ENCODE measurements around the gene PRKCE. TPM values are rescaled to one million over a fixed set of nuclear protein-coding genes. Genes with fewer than 3 reads are reported as not detected.

Gene PRKCE
- total RNA-seq, 2 experiments from 2014 or later = 6.1 to 8.0 TPM

GRCh38 chr2:46165916-46166315 is 514.4 kb downstream of the PRKCE start:
- Mint-ChIP-seq H3K4me1 (no peaks in the 10 kb centered on the region), H3K27me3 (no peaks in the 10 kb centered on the region), H3K36me3 (peaks cover 3% of the 10 kb centered on the region), H3K4me3 (no peak overlapping the region), H3K9me3 (no peaks in the 10 kb centered on the region), H3K27ac (no peak overlapping the region)
- no peak for DNase-seq

- H3K27ac Mint-ChIP-seq = no peak overlapping the region
- no peak for DNase-seq
- H3K4me3 Mint-ChIP-seq = no peak overlapping the region
- H3K4me1 Mint-ChIP-seq = no peaks in the 10 kb centered on the region
- H3K36me3 Mint-ChIP-seq = peaks cover 1% of the 10 kb centered on the region
- H3K9me3 Mint-ChIP-seq = no peaks in the 10 kb centered on the region
- no peaks in the 10 kb centered on the region for H3K27me3 Mint-ChIP-seq
These were observed 515.9 kb downstream of the PRKCE start for GRCh38 chr2:46167406-46167805.

GRCh38 chr2:46167924-46168323 is 516.4 kb downstream of the PRKCE start:
- no peak for DNase-seq
- Mint-ChIP-seq H3K4me1 (no peaks in the 10 kb centered on the region), H3K36me3 (peaks cover 1% of the 10 kb centered on the region), H3K9me3 (no peaks in the 10 kb centered on the region), H3K4me3 (no peak overlapping the region), H3K27me3 (no peaks in the 10 kb centered on the region), H3K27ac (no peak overlapping the region)

- Mint-ChIP-seq H3K9me3 (no peaks in the 10 kb centered on the region), H3K4me3 (no peak overlapping the region), H3K4me1 (no peaks in the 10 kb centered on the region), H3K27me3 (no peaks in the 10 kb centered on the region), H3K36me3 (no peaks in the 10 kb centered on the region), H3K27ac (no peak overlapping the region)
- no peak for DNase-seq
These were observed 518.0 kb downstream of the PRKCE start for GRCh38 chr2:46169467-46169866.

- DNase-seq = no peak
- H3K4me1 Mint-ChIP-seq = no peaks in the 10 kb centered on the region
- H3K36me3 Mint-ChIP-seq = no peaks in the 10 kb centered on the region
- H3K9me3 Mint-ChIP-seq = no peaks in the 10 kb centered on the region
- H3K27me3 Mint-ChIP-seq = no peaks in the 10 kb centered on the region
- no peak overlapping the region for H3K27ac Mint-ChIP-seq
- no peak overlapping the region for H3K4me3 Mint-ChIP-seq
These were observed 518.6 kb downstream of the PRKCE start for GRCh38 chr2:46170026-46170425.

GRCh38 chr2:46170611-46171350 is 519.3 kb downstream of the PRKCE start:
- no peaks in the 10 kb centered on the region for H3K9me3 Mint-ChIP-seq
- no peak for DNase-seq
- no peak overlapping the region for H3K4me3 Mint-ChIP-seq
- H3K27me3 Mint-ChIP-seq = no peaks in the 10 kb centered on the region
- no peak overlapping the region for H3K27ac Mint-ChIP-seq
- H3K4me1 Mint-ChIP-seq = no peaks in the 10 kb centered on the region
- no peaks in the 10 kb centered on the region for H3K36me3 Mint-ChIP-seq

GRCh38 chr2:46171411-46171953 is 520.0 kb downstream of the PRKCE start:
- no peaks in the 10 kb centered on the region for H3K27me3 Mint-ChIP-seq
- no peak overlapping the region for H3K27ac Mint-ChIP-seq
- DNase-seq = no peak
- no peak overlapping the region for H3K4me3 Mint-ChIP-seq
- H3K9me3 Mint-ChIP-seq = no peaks in the 10 kb centered on the region
- no peaks in the 10 kb centered on the region for H3K4me1 Mint-ChIP-seq
- no peaks in the 10 kb centered on the region for H3K36me3 Mint-ChIP-seq

GRCh38 chr2:46171996-46172546 is 520.6 kb downstream of the PRKCE start:
- Mint-ChIP-seq H3K9me3 (no peaks in the 10 kb centered on the region), H3K4me3 (no peak overlapping the region), H3K4me1 (no peaks in the 10 kb centered on the region)

GRCh38 chr2:46173030-46173429 is 521.6 kb downstream of the PRKCE start:
- H3K4me1 Mint-ChIP-seq = peaks cover 4% of the 10 kb centered on the region
- H3K27me3 Mint-ChIP-seq = no peaks in the 10 kb centered on the region
- H3K36me3 Mint-ChIP-seq = no peaks in the 10 kb centered on the region
- no peaks in the 10 kb centered on the region for H3K9me3 Mint-ChIP-seq
- no peak for DNase-seq
- no peak overlapping the region for H3K27ac Mint-ChIP-seq
- H3K4me3 Mint-ChIP-seq = no peak overlapping the region

More at GRCh38 chr2:46171996-46172546, 520.6 kb downstream of the PRKCE start:
- no peaks in the 10 kb centered on the region for H3K27me3 Mint-ChIP-seq
- no peak for DNase-seq
- no peaks in the 10 kb centered on the region for H3K36me3 Mint-ChIP-seq
- H3K27ac Mint-ChIP-seq = no peak overlapping the region

GRCh38 chr2:46173636-46174250 is 522.3 kb downstream of the PRKCE start:
- no peak overlapping the region for H3K27ac Mint-ChIP-seq
- no peaks in the 10 kb centered on the region for H3K36me3 Mint-ChIP-seq
- H3K4me3 Mint-ChIP-seq = no peak overlapping the region
- no peak for DNase-seq
- peaks cover 6% of the 10 kb centered on the region for H3K4me1 Mint-ChIP-seq
- H3K9me3 Mint-ChIP-seq = no peaks in the 10 kb centered on the region
- no peaks in the 10 kb centered on the region for H3K27me3 Mint-ChIP-seq

GRCh38 chr2:46174345-46175170 is 523.1 kb downstream of the PRKCE start:
- H3K27ac Mint-ChIP-seq = no peak overlapping the region

GRCh38 chr2:46175419-46175818 is 523.9 kb downstream of the PRKCE start:
- H3K9me3 Mint-ChIP-seq = no peaks in the 10 kb centered on the region
- no peak overlapping the region for H3K27ac Mint-ChIP-seq
- H3K27me3 Mint-ChIP-seq = no peaks in the 10 kb centered on the region
- DNase-seq = no peak
- H3K4me1 Mint-ChIP-seq = peaks cover 14% of the 10 kb centered on the region
- H3K36me3 Mint-ChIP-seq = no peaks in the 10 kb centered on the region
- no peak overlapping the region for H3K4me3 Mint-ChIP-seq

More at GRCh38 chr2:46174345-46175170, 523.1 kb downstream of the PRKCE start:
- H3K9me3 Mint-ChIP-seq = no peaks in the 10 kb centered on the region
- no peak for DNase-seq
- H3K4me3 Mint-ChIP-seq = no peak overlapping the region
- H3K36me3 Mint-ChIP-seq = no peaks in the 10 kb centered on the region
- H3K4me1 Mint-ChIP-seq = peaks cover 14% of the 10 kb centered on the region
- H3K27me3 Mint-ChIP-seq = no peaks in the 10 kb centered on the region

GRCh38 chr2:46177461-46178089 is 526.1 kb downstream of the PRKCE start:
- Mint-ChIP-seq H3K36me3 (no peaks in the 10 kb centered on the region), H3K4me3 (no peak overlapping the region), H3K27ac (no peak overlapping the region), H3K27me3 (no peaks in the 10 kb centered on the region), H3K9me3 (no peaks in the 10 kb centered on the region), H3K4me1 (peaks cover 14% of the 10 kb centered on the region)
- no peak for DNase-seq

- Mint-ChIP-seq H3K4me1 (peaks cover 14% of the 10 kb centered on the region), H3K27ac (peak overlapping the region; percentile 16), H3K9me3 (no peaks in the 10 kb centered on the region), H3K4me3 (no peak overlapping the region), H3K36me3 (no peaks in the 10 kb centered on the region), H3K27me3 (no peaks in the 10 kb centered on the region)
- DNase-seq = peak; percentile 41
These were observed 527.7 kb downstream of the PRKCE start for GRCh38 chr2:46179037-46179621.

Data from activated naive CD8-positive, alpha-beta T cell treated with anti-CD3 and anti-CD28 coated beads for 36 hours (primary cell).